Mucosa of gallbladder (tissue), 1 donor: ENCODE data around the gene RARB. TPM values are rescaled to one million over a fixed set of nuclear protein-coding genes. Genes with fewer than 3 reads are reported as not detected.

Source experiments
- DNase-seq: peaks from one replicate; pipeline ENCODE4 v3.0.0-alpha.2; 2020; ENCODE audit warnings: low spot score
- total RNA-seq: library from RNA; stranded (reverse); gene quantifications from one replicate; pipeline ENCODE4 v1.2.1, GENCODE V29; 2021
- donor health status: DM: no; HTN: no; CAD: no.

The RARB gene
- total RNA-seq, 1 donor from 2014 or later: 12.9 TPM

- DNase-seq: no peak
Measured at GRCh38 chr3:25578059-25578458, 150.0 kb downstream of the RARB start.

- DNase-seq: no peak
Measured at GRCh38 chr3:25580534-25580933, 152.5 kb downstream of the RARB start.

GRCh38 chr3:25581335-25581734 is 153.3 kb downstream of the RARB start:
- no peak for DNase-seq

GRCh38 chr3:25581823-25582222 is 153.8 kb downstream of the RARB start:
- peak; percentile 3 for DNase-seq

GRCh38 chr3:25582242-25582641 is 154.2 kb downstream of the RARB start:
- DNase-seq: no peak

- DNase-seq: peak; percentile 6
Measured at GRCh38 chr3:25583343-25583742, 155.3 kb downstream of the RARB start.

- peak; percentile 5 for DNase-seq
Measured at GRCh38 chr3:25584011-25584789, 156.1 kb downstream of the RARB start.

GRCh38 chr3:25585361-25586166 is 157.5 kb downstream of the RARB start:
- peak; percentile 9 for DNase-seq

- no peak for DNase-seq
Measured at GRCh38 chr3:25586167-25586505, 158.1 kb downstream of the RARB start.

- DNase-seq: no peak
Measured at GRCh38 chr3:25586553-25586952, 158.5 kb downstream of the RARB start.

GRCh38 chr3:25587094-25587493 is 159.0 kb downstream of the RARB start:
- no peak for DNase-seq

GRCh38 chr3:25587526-25587925 is 159.5 kb downstream of the RARB start:
- DNase-seq: peak; percentile 4

GRCh38 chr3:25587975-25588374 is 159.9 kb downstream of the RARB start:
- no peak for DNase-seq

- peak; percentile 3 for DNase-seq
Measured at GRCh38 chr3:25588441-25589103, 160.5 kb downstream of the RARB start.

GRCh38 chr3:25589104-25589782 is 161.2 kb downstream of the RARB start:
- peak; percentile 5 for DNase-seq

GRCh38 chr3:25589783-25590258 is 161.8 kb downstream of the RARB start:
- DNase-seq: peak; percentile 11

- no peak for DNase-seq
Measured at GRCh38 chr3:25592510-25592968, 164.5 kb downstream of the RARB start.

- no peak for DNase-seq
Measured at GRCh38 chr3:25593001-25593400, 164.9 kb downstream of the RARB start.

GRCh38 chr3:25594007-25594502 is 166.0 kb downstream of the RARB start:
- DNase-seq: no peak

- no peak for DNase-seq
Measured at GRCh38 chr3:25597535-25598101, 169.6 kb downstream of the RARB start.

GRCh38 chr3:25603703-25604102 is 175.6 kb downstream of the RARB start:
- no peak for DNase-seq
